Panc1 (cell line): ENCODE data around the gene OR8B12. TPM values are rescaled to one million over a fixed set of nuclear protein-coding genes. Genes with fewer than 3 reads are reported as not detected.
A peak's percentile ranks its signal among the peaks of the same experiment; 100 is the strongest.

ENCODE experiments used
- ATAC-seq: fragments of 200-7000 bp; cut with Tn5 transposase; 2 replicates; pipeline ENCODE4 v1.9.1; 2020; ENCODE audit warnings: mild to moderate bottlenecking, moderate library complexity
- BruUV-seq: library from RNA; stranded (reverse); fragments of 400-500 nt; replicated peaks from 2 replicates; lab custom pipeline; 2021; lab: Mats Ljungman, UMichigan
- CTCF ChIA-PET: fragments of 300-600 bp; sonication (Branson Sonifier 250); formaldehyde crosslinking; loops from one replicate; lab custom pipeline; 2022; ENCODE audit warnings: antibody characterized with exemption; lab: Charles Lee
- POLR2A ChIA-PET: fragments of 300-600 bp; sonication (Branson Sonifier 250); formaldehyde crosslinking; loops from one replicate; lab custom pipeline; 2022; ENCODE audit warnings: antibody characterized with exemption; lab: Charles Lee
- DNase-seq: peaks from one replicate; pipeline ENCODE4 v3.0.0-alpha.2; 2010; ENCODE audit warnings: low read depth, low spot score
- H3K27ac ChIP-seq: 2 replicates; pipeline ENCODE4 v1.5.1; 2011; ENCODE audit warnings: mild to moderate bottlenecking, low read length, inconsistent platforms
- H3K27me3 ChIP-seq: fragments of 200-500 bp; sonication (Bioruptor generic); 2 replicates; pipeline ENCODE4 v1.6.0; 2014; ENCODE audit warnings: low read length, inconsistent platforms; ENCODE audit not compliant: control insufficient read depth, insufficient read depth
- H3K36me3 ChIP-seq: fragments of 200-500 bp; sonication (Bioruptor generic); 2 replicates; pipeline ENCODE4 v1.5.1; 2014; ENCODE audit warnings: inconsistent platforms, mild to moderate bottlenecking, low read length, moderate library complexity; ENCODE audit not compliant: control insufficient read depth, insufficient read depth
- H3K4me1 ChIP-seq: 2 replicates; pipeline ENCODE4 v1.5.1; 2011; ENCODE audit warnings: inconsistent platforms, mild to moderate bottlenecking, low read length, moderate library complexity; ENCODE audit not compliant: control insufficient read depth, insufficient read depth
- H3K4me3 ChIP-seq, 2 experiments: 2 replicates each; pipeline ENCODE4 v1.5.1; 2011 to 2012; ENCODE audit warnings: low read depth in 2 of 2, low read length in 2 of 2, mild to moderate bottlenecking in 2 of 2, inconsistent platforms in 1 of 2, moderate library complexity in 1 of 2
- H3K9me3 ChIP-seq: fragments of 200-500 bp; sonication (Bioruptor generic); 2 replicates; pipeline ENCODE4 v1.5.1; 2014; ENCODE audit warnings: low read depth, mild to moderate bottlenecking, inconsistent platforms, low read length, moderate library complexity; ENCODE audit not compliant: control insufficient read depth, insufficient read depth
- CTCF ChIP-seq: fragments of 450-650 bp; IDR thresholded peaks from 2 replicates; pipeline ENCODE4 v1.5.1; 2017; ENCODE audit warnings: mild to moderate bottlenecking
- POLR2AphosphoS5 ChIP-seq: IDR thresholded peaks from 2 replicates; pipeline ENCODE4 v1.6.1; 2012; ENCODE audit warnings: mild to moderate bottlenecking, low read depth, low read length, moderate library complexity
- REST ChIP-seq, 2 experiments: IDR thresholded peaks; 2 replicates each; pipeline ENCODE4 v1.6.1; 2011 to 2012; ENCODE audit warnings: low read depth in 2 of 2, control low read depth in 1 of 2, low read length in 1 of 2, mild to moderate bottlenecking in 1 of 2, moderate library complexity in 1 of 2; ENCODE audit not compliant: insufficient read depth in 1 of 2
- SIN3A ChIP-seq: IDR thresholded peaks from 2 replicates; pipeline ENCODE4 v1.6.1; 2012; ENCODE audit warnings: low read depth, mild to moderate bottlenecking, low read length, moderate library complexity, borderline replicate concordance; ENCODE audit not compliant: insufficient read depth
- TCF7L2 ChIP-seq: IDR thresholded peaks from 2 replicates; pipeline ENCODE4 v1.6.1; 2011; ENCODE audit warnings: mild to moderate bottlenecking, low read depth, low read length, inconsistent platforms
- in situ Hi-C: cut with HindIII; loops from 2 replicates; pipeline ENCODE4 v1.10.0; 2016; ENCODE audit warnings: low sequenced_read_pairs, low pct_unique_long_range_greater_than_20kb
- intact Hi-C: fragments of 100-400 bp; cut with micrococcal nuclease; formaldehyde crosslinking; loops from one replicate; pipeline ENCODE4 v1.10.0; 2022; ENCODE audit not compliant: unreplicated experiment
- total RNA-seq: library from RNA; stranded (reverse); gene quantifications from one replicate; pipeline ENCODE4 v1.2.1, GENCODE V29; 2021; ENCODE audit not compliant: unreplicated experiment

Gene OR8B12
- total RNA-seq, 1 experiment from 2014 or later: not detected

- ATAC-seq (peak; percentile 56; the same call in 1 of the 2 replicates), DNase-seq (no peak)
- TF ChIP-seq CTCF (peak; percentile 19), SIN3A (no peak)
- Histone ChIP-seq H3K27me3 (no peaks in the 10 kb centered on the region), H3K27ac (no peak overlapping the region), H3K36me3 (no peaks in the 10 kb centered on the region), H3K4me3 (no peak overlapping the region), H3K4me1 (no peaks in the 10 kb centered on the region), H3K9me3 (no peaks in the 10 kb centered on the region)
- in situ Hi-C loops: no loop called here
- intact Hi-C loops: no loop called here
- ChIA-PET POLR2A (no interaction called here), CTCF (no interaction called here)
- BruUV-seq: no TSS peak
Observed at GRCh38 chr11:124551189-124551588, 7.7 kb upstream of the OR8B12 start.

GRCh38 chr11:124543145-124543544 lies 309 bp downstream of the OR8B12 start:
- ChIA-PET POLR2A (no interaction called here), CTCF (no interaction called here)
- H3K27me3 ChIP-seq: peaks cover 4% of the 10 kb centered on the region; the same call in 1 of the 2 replicates
- H3K27ac ChIP-seq: no peak overlapping the region
- H3K9me3 ChIP-seq: no peaks in the 10 kb centered on the region
- in situ Hi-C loops: no loop called here
- no peaks in the 10 kb centered on the region for H3K36me3 ChIP-seq
- no TSS peak for BruUV-seq
- DNase-seq (no peak), ATAC-seq (no peak)
- intact Hi-C loops: no loop called here
- no peaks in the 10 kb centered on the region for H3K4me1 ChIP-seq
- TF ChIP-seq CTCF (no peak), TCF7L2 (no peak), POLR2AphosphoS5 (no peak), REST (IDR thresholded peaks at IDR 0.05; ENCODE audit: insufficient read depth in 1 of 2, low read depth in 2 of 2, low read length in 1 of 2) (no peak), SIN3A (no peak)
- no peak overlapping the region for H3K4me3 ChIP-seq
